Suppressor macrophage treated with lipopolysaccharide for 4 hours (primary cell): ENCODE measurements around the gene TBC1D1.

Source experiments
- DNase-seq: peaks from one replicate; pipeline ENCODE4 v3.0.0-alpha.2; 2020

TBC1D1 gene

GRCh38 chr4:37890801-37891259 is at the start of gene TBC1D1:
TBC1D1 (plus strand) TSS chr4:37891084; CDS start chr4:37902096, 11,012 bp downstream.
- DNase-seq, result peak; percentile 67

GRCh38 chr4:37844204-37844603 is 46.7 kb upstream of the TBC1D1 start:
- no peak for DNase-seq

- no peak for DNase-seq
Observed at GRCh38 chr4:37845201-37845600, 45.7 kb upstream of the TBC1D1 start.

- DNase-seq, result peak; percentile 41
Observed at GRCh38 chr4:37847311-37847884, 43.5 kb upstream of the TBC1D1 start.

- DNase-seq, result peak; percentile 83
Observed at GRCh38 chr4:37852376-37852775, 38.5 kb upstream of the TBC1D1 start.

- no peak for DNase-seq
Observed at GRCh38 chr4:37858112-37858511, 32.8 kb upstream of the TBC1D1 start.

- no peak for DNase-seq
Observed at GRCh38 chr4:37858872-37859271, 32.0 kb upstream of the TBC1D1 start.

GRCh38 chr4:37860266-37860665 is 30.6 kb upstream of the TBC1D1 start:
- no peak for DNase-seq

- no peak for DNase-seq
Observed at GRCh38 chr4:37862961-37863360, 27.9 kb upstream of the TBC1D1 start.

- DNase-seq, result peak; percentile 87
Observed at GRCh38 chr4:37864786-37865185, 26.1 kb upstream of the TBC1D1 start.

- no peak for DNase-seq
Observed at GRCh38 chr4:37865450-37865849, 25.4 kb upstream of the TBC1D1 start.

GRCh38 chr4:37867102-37867501 is 23.8 kb upstream of the TBC1D1 start:
- no peak for DNase-seq

GRCh38 chr4:37868238-37868637 is 22.6 kb upstream of the TBC1D1 start:
- no peak for DNase-seq

- no peak for DNase-seq
Observed at GRCh38 chr4:37872310-37872988, 18.4 kb upstream of the TBC1D1 start.

- DNase-seq, result peak; percentile 39
Observed at GRCh38 chr4:37873386-37873785, 17.5 kb upstream of the TBC1D1 start.

- DNase-seq, result no peak
Observed at GRCh38 chr4:37876156-37876555, 14.7 kb upstream of the TBC1D1 start.

- peak; percentile 48 for DNase-seq
Observed at GRCh38 chr4:37879365-37879764, 11.5 kb upstream of the TBC1D1 start.

- DNase-seq, result peak; percentile 46
Observed at GRCh38 chr4:37881811-37882210, 9.1 kb upstream of the TBC1D1 start.

- peak; percentile 20 for DNase-seq
Observed at GRCh38 chr4:37882665-37883296, 8.1 kb upstream of the TBC1D1 start.

GRCh38 chr4:37884855-37885487 is 5.9 kb upstream of the TBC1D1 start:
- no peak for DNase-seq

GRCh38 chr4:37885496-37885895 is 5.4 kb upstream of the TBC1D1 start:
- peak; percentile 59 for DNase-seq

- DNase-seq, result peak; percentile 33
Observed at GRCh38 chr4:37889849-37890800, 759 bp upstream of the TBC1D1 start.
